ENCODE data around the gene USH2A. TPM values are rescaled to one million over a fixed set of nuclear protein-coding genes. Genes with fewer than 3 reads are reported as not detected.
"Not testable (repeated sequence)": the region's sequence is repeated elsewhere in the genome, so short reads cannot be mapped to it uniquely, and the experiment has no call there.

Gene USH2A
- polyA plus RNA-seq, 1 donor: 0.38 TPM

DNA sequence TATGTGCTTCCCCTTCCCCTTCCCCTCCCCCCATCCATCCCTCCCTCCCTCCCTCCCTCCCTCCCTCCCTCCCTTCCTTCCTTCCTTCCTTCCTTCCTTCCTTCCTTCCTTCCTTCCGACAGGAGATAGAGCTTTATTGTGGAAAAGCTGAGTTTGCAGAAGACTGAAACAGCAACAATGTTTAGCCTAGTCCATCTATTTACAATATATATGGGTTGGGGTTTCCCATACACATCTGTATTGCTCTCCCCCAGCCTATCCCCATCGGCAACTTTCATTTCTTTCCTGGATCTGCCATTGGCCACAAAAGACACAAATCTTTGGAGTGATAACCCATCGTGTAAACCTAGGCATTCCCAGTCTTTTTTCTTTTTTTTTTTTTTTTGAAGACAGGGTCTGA lies 222.3 kb downstream of the USH2A start:
- DNase-seq: no peak

DNA sequence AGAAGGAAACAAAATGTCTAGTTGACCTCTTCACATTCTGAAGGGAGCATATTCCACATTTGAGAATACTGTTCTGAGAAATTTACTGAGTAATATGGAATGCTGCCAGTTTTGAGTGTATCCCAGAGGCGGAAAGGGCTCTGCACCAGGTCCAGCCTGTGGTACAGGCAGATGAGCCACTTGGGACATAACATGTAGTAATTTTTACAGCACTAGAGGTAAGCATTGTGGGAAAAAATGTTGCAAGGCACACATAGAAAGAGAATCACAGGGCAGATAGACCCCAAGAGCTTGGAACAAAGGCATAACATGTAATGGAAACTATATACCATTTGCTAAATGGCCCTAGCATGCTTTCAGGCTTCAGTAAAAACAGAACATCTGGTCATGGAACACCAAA lies 228.5 kb downstream of the USH2A start:
- DNase-seq: no peak

DNA sequence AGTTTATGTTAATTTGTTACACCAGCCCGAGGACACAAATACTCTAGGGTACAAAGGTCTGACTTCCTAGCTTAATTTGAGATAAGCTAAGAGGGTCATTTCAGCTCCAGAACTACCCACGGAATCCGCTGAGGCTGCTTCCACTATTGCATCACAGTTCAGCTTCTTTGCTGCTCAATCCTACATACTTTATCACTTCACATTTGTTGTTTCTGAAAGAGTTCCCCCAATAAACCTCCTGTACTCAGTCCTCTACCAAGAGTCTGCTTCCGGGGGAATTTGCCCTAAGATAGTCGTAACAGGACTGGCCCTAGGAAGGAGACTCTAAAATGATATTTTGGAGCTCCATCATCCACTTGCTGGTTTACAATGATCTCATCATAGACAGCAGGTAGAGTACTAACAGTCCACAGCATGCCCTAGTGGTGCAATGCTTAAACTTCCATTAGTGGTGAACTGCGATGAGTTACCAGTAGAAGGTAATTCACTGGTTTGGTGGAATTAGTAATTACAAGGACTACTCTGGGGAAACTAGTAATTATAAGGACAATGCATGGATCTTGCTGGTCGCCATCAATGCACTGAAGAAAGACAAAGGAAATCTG lies 229.3 kb downstream of the USH2A start:
- DNase-seq: no peak

DNA sequence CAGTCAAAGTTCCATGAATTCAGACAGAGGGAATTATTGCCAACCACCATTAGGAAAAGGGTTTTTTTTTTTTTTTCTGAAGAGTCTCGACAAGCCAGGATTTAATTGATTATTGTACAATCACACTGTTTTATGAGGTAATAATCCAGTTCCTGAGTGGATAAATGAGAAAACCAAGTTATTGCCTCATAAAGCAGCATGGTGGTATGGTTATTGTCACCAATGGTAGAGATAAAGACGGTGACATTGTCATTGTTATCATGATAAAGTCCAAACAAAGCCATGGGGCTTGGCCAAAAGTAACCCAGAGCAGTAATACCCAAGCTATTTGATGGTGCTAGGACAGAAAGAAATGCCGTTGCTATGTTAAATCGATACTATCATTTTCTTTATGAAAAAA lies 232.8 kb downstream of the USH2A start:
- DNase-seq: no peak

DNA sequence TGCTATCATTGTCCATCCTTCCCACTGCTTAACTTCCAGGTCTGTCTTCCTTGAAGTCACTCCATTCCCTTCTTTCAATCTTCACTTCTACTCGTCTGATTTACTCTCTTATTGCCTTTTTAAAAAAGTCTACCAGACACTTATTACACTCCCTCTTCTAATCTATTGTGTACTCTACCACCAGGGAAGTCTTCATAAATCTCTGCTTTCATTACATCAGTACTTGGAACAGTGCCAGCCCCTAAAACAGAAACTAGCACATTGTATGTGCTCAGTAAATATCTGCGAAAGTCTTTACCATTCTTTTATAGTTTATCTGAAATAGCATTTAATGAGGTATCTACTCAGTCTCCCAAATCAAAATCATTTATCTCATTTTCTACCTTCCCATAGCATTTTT lies 236.4 kb downstream of the USH2A start:
- no peak for DNase-seq

DNA sequence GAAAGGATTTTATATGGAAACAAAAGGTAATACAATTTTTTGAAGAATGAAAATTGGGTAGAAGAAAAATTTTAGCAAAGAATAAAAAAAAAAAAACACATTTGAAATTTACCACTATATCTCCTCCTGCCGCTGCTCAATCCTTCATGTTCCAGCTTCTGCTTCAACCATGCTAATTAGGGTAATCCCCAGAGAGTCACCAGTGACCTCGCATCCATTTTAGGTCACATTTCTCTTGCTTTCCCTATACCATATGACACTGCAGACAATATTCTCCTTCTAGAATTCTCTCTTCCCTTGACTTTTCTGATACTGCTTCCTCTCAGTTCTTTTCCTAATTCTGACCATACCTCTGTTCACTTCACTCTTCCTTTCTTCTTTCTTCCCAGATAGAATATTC lies 237.1 kb downstream of the USH2A start:
- no peak for DNase-seq

DNA sequence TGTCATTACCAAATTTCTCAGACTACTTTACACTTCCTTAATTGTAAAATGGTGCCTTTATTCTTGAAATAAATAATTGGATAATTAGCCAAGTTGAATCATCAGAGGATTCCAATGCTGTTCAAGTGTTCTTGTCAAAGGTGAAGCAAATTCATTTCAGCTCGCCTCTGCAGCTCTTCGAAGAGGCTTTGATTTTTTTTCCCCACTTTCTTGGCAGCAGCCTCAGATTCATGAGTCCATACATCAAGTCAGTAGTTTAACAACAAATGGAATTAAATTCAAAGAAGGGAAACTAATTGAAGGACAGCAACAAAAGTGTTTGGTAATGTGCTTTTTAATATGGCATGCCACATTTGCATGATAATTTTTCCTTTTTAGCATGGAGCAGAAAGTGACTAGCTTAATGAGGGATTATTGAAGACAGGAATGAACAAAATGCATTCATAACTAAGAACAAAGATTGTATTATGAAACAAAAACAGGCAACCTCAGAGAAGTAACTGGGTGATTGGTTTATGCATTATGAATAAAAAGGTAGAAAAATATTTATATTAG lies 239.0 kb downstream of the USH2A start:
- DNase-seq: no peak

DNA sequence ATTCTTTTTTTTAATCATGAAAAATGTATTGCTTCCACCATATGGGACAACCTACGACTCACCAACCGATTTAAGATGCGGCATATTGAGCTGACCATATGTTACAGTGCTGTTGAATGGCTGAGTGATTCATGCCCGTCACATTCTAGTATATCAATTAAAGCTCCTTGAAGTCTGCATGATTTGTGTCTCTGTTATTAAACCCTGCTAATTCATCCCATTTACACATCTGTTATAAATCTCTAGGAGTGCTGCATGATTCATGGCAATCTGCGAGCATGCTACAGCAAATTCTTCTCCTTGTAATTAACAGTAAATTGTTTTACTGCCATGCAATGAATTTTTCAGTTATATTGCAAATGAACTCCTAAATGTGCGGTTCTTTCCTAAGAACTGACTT lies 239.8 kb downstream of the USH2A start:
- no peak for DNase-seq

DNA sequence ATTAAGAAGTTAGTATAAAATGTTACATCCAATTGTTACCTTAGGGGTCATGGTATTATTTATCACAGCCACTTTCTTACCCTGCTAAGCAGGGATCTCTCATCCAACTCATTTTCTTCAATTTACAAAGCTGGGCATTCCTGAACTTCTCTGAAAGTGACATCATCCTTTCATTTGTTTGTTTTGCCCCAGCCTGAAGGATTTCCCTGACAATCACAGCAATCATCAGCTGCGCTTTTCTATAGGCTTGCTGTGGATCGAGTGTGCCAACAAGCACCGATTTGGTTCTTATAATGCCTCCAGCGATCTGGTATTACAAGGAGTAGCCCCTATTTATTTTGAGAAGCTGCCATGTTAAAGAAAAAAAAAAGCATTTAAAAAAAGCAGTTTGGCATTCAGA lies 240.2 kb downstream of the USH2A start:
- no peak for DNase-seq

DNA sequence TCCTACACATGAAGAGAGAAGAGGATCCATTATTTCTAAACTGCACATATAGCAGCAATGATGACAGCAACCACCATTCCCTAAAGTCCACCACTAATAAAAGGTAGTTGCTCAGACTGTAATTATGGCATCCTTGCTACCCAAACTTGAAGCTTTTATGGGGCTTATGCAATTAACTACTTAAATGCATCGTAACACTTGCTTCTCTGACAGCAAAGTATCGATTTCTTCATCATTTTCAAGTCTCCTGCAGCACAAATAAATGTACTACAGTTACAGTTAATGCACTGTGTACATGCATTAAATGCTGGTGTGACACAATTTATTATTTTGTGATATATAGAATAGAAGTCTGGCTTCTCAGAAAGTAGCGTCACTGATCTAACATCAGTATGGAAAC lies 241.7 kb downstream of the USH2A start:
- DNase-seq: no peak

DNA sequence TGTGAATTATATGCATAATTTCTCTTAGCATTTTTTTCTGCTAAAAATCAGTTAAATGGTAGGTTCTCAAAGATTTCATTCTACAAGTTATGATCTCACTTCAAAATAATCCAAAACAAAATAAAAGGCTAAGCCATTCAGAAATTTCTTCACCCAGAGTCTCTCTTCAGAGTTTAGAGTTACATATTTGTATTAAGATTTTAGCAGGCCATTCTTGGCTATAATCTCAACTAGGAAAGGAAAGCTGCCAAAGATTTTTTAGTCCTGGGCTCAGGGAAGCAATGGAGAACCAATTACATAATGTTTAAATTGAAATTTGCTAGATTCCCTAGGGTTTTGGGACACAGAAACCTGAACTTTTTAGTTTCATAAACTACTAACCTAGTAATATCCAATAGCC lies 245.0 kb downstream of the USH2A start:
- no peak for DNase-seq

DNA sequence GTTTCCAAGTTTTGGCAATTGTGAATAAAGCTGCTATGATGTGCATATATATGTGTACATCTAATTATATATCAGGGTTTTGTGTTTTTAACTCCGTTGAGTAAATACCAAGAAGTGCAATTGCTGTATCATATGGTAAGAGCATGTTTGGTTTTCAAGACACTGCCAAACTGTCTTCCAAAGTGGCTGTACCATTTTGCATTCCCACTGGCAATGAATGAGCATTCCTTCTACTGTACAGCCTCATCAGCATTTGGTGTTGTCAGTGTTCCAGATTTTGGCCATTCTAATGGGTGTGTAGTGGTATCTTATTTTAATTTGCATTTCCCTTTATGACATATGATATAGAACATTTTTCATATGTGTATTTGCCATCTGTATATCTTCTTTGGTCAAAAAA lies 246.3 kb downstream of the USH2A start:
- no peak for DNase-seq

DNA sequence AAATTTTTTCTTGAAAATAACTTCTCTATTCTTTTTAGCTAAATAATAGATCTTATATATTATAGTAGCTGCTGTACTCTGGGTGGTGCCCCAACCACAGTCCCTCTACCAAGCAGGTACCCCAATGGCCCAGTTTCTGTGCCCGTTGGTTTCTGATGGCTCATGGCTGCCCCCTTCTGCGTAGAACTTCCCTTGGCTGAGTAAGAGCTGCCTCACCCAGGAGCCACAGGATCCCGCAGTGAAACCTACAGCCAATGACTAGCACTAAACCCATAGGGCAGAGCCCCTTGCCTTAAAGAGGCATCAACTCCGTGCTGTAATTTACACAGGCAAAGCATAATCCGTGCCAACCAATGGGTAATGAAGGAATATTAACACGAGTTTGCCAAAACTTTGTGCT lies 247.5 kb downstream of the USH2A start:
- DNase-seq: no peak

DNA sequence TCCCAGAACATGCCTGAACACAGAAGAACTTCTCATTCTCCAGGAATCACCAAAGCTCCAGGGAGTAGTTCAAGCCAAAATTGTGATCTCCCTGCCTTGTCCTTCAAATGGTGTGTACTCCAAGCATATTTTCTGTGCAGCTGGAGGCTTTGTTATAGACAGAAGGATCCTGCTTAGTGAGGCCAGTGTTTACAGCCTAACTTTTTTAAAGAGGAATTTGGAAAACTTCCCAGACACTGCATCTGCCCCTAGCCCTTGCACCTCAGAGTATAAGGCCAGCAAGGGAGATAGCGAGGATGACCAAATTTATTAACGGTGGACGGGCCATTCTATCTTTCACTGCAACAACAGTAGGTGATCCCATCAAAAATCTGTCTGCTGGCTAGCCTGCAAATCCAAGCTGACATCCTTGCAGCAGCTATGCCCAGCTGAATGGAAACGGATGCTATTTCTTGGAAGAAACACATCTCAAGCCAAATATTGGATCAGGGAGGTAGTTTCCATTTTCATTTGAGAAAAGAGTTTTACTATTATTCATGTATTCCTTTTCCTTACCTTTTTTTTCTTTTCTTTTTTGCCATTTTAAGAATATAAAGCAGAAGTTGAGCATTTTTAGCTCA lies 249.8 kb downstream of the USH2A start:
- no peak for DNase-seq

DNA sequence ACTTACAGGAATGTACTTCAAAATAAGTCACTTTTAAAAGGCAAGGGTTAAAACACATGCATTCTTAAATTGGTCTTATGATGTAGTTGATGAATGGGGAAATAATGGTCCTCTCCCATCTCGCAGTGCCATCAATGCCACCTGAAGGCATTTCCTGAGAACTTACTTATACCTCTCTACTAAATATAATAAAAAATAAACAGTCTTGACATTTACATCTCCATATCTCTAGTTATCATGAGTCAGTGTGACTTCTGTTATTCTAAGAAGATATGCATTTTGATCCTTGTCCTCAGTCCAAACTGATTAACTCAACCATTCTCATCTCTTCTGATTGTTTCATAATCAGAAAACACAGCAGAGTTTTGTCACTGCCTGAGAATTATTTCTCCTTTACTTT lies 253.9 kb downstream of the USH2A start:
- DNase-seq: no peak

DNA sequence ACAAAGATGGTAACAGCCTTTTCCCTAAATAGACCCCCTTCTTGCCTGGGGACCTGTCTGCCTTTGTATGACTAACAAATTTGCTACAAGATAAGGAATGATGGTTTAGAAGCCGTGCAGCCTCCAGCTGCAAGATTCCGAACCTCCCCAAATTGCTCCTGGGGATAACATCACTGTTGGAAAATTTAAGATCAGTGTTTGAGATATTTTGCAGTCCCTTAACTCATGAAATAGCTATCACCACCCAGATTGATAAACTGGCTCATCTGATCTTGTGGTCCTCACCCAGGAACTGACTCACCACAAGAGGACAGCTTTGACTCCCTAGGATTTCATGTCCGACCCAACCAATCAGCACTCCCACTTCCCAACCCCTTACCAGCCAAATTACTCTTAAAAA lies 254.7 kb downstream of the USH2A start:
- DNase-seq: no peak

DNA sequence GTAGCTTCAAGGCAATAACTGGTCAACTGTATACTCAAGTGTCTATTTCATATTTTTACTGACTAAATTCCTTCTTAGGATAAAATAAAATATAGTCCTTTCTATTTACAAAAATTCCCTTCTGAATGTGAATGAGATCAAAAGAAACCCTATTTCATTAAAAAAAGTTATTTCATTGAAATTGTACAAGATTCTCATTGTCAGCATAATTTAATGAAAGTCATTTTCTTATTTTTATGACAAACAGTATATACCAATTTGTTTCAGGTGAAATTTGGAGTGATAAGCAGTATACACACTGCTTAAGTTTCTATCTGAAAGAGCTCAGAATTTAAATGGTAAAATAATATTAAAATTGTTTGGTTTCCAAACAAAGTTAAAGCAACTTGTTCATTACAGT lies 269.2 kb downstream of the USH2A start:
- DNase-seq: no peak

DNA sequence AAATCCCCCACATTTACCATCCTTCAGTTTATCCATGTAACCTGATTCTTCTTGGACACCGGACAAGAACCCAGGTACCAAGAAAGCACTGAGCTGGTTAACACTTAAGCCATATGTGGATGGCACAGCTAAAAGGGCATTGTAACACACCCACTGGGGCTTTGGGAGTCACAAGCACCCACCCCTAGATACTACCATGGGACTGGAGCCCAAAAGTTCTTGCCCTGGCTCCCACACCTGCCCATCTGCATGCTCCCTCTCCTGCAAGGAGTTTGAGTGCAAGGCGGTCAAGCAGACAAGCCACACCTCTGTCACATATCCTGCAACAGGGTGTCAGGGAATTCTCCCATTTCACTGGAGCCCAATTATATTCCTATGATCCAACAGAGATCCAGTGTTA lies 270.1 kb downstream of the USH2A start:
- DNase-seq: no peak

DNA sequence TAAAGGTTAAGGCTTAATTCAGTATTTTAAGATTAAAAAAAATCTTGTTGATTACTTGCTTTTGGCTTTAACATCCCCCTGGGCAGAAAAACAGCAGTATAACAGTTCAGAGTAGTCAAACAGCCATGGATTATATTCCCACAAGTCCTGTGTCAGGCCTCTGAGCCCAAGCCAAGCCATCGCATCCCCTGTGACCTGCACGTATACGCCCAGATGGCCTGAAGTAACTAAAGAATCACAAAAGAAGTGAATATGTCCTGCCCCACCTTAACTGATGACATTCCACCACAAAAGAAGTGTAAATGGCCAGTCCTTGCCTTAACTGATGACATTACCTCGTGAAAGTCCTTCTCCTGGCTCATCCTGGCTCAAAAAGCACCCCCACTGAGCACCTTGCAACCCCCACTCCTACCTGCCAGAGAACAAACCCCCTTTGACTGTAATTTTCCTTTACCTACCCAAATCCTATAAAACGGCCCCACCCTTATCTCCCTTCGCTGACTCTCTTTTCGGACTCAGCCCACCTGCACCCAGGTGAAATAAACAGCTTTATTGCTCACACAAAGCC lies 277.7 kb downstream of the USH2A start:
- not testable (repeated sequence) for DNase-seq

DNA sequence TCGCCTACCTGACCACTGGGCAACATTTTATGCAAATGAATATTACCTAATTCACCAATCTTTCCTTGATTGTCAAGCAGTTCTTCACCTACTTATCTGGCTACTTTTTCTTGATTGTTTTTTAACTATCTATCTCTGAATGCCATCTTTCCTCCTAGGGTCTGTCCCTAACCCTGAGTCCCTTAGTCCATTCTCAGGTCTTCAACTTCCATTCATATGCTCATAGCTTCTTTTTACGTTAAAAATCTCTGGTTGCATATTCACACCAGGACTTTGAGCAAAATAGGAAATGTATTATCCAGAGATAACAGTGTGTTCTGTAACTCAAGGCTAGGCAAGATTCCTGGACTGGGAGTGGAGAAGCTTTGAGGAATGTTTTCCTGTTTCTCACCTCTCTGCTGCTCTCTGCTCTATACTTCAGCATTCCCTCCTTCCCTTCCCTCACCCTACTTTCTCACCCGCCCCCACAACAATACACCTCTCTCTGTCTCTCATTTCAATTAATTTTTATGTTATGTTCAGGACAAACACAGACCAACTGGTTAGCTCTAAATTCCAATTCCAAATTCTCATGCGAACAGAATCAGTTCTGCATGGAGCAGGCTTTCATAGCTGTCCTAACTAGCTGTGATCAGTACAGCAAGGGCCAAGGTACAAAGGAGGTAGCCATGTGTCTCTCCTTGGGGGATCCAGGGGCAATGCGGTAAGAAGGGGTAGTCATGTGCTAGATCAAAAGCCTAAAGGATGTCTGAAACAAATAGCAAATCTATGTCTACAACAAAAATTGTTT lies 278.4 kb downstream of the USH2A start:
- no peak for DNase-seq

DNA sequence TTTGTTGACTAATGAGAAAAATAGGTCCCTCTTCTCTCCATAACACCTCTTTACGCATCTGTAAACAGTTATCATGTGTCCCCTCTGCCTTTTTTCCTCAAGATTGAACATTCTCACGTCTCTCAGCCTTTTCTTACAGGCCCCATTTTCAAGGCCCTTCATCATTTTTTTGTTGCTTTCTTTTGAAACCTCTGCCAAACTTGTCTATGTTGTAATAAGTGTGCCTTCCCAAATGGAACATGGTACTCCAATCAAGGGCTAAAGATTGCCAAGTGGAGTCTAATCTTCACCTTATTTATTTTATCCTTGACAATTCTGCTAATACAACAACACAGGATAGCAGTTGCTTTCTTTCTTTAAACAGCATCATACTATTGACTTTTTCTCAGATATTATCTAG lies 280.3 kb downstream of the USH2A start:
- DNase-seq: no peak

DNA sequence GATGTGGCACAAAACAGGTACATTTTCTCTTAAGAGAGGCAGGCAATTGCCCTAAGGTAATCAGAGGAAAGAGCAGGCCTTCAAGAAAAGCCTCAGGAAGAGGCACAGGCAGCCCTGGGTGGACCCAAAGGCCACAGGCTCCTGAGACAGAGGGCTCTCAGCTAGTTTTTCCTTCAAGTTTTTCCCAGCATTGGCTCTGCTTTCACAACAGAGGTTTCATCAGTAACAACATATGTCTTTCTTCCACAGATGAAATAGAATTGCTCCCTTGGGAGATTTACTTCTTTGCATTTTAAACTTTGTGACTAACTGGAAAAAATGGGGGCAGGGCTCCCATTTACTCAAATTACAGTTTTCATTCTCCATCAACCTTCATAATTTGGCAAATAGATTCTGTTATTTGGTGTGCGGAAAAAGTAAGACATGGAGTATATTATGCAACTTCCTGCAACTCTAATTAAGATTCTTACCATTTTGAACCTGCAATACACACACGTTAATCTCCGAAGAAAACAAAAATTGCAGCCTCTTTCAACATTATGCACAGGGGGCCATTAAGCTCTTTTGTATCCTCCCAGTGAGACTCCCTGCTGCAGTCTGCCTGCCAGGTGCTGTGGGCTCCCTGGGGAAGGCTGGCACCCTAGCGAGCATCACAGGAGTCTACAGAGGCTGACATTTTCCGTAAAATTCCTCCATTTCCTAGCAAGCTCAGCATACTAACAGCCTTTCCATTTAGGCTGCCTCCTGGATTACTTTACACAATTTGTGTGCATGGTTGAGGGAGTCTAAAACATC lies 282.3 kb downstream of the USH2A start:
- DNase-seq: no peak
